GM12891 (cell line): ENCODE measurements around the gene NALCN.

ENCODE experiments used
- PAX5 ChIP-seq: IDR thresholded peaks from 2 replicates; pipeline ENCODE4 v1.6.1; 2011; ENCODE audit warnings: low read length, moderate library complexity, mild to moderate bottlenecking; ENCODE audit not compliant: insufficient read depth, severe bottlenecking
- POLR2A ChIP-seq: IDR thresholded peaks from 2 replicates; pipeline ENCODE4 v1.6.1; 2011; ENCODE audit warnings: low read depth, low read length, control low read depth
- POLR2AphosphoS5 ChIP-seq: IDR thresholded peaks from 2 replicates; pipeline ENCODE4 v1.6.1; 2011; ENCODE audit warnings: low read depth, low read length, control low read depth
- POU2F2 ChIP-seq: IDR thresholded peaks from 2 replicates; pipeline ENCODE4 v1.6.1; 2011; ENCODE audit warnings: low read depth, mild to moderate bottlenecking, control low read depth, low read length, moderate library complexity
- SPI1 ChIP-seq: IDR thresholded peaks from 2 replicates; pipeline ENCODE4 v1.6.1; 2011; ENCODE audit warnings: low read depth, low read length, control low read depth
- TAF1 ChIP-seq: IDR thresholded peaks from 2 replicates; pipeline ENCODE4 v1.6.1; 2011; ENCODE audit warnings: low read depth, low read length, control low read depth

DNA sequence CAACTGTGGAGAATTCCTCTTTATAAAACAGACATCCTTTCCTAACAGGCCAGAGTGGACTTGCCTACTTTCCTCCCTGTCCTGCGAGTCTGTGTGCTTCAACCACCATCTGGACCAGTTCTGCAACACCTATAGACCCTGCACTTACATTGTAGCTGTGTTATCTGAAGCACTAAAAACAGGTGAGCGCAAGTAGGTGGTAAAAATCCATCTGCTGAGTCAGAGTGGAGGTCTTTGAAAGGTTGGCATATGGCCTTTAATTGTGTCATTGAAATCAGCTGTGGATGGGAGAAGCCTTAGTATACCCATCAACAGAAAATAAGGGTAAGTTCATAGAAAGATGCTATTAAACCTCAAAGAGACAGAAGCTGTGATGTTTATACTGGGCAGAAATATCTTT is 7.6 kb upstream of the NALCN start:
- no peak for TF ChIP-seq POLR2A
- no peak for TF ChIP-seq POLR2AphosphoS5
- TF ChIP-seq TAF1: no peak
- TF ChIP-seq POU2F2: no peak
- no peak for TF ChIP-seq SPI1
- TF ChIP-seq PAX5: no peak
